GM18520 (cell line): ENCODE data around the gene ACSM6.
"Not testable (repeated sequence)": the region's sequence is repeated elsewhere in the genome, so short reads cannot be mapped to it uniquely, and the experiment has no call there.

Experiments used
- ATAC-seq: cut with Tn5 transposase; IDR thresholded peaks from one replicate; pipeline ENCODE4 v1.9.1; 2021; ENCODE audit not compliant: unreplicated experiment

ACSM6 gene

GRCh38 chr10:95193944-95194343 lies at the start of gene ACSM6:
Gene ACSM6, plus strand, starts transcription at chr10:95194238. Its CDS starts 248 bp downstream, at chr10:95194486.
- ATAC-seq, result no peak

- ATAC-seq, result no peak
Observed at GRCh38 chr10:95168694-95169093, 25.3 kb upstream of the ACSM6 start.

GRCh38 chr10:95169522-95169921 lies 24.5 kb upstream of the ACSM6 start:
- no peak for ATAC-seq

DNA sequence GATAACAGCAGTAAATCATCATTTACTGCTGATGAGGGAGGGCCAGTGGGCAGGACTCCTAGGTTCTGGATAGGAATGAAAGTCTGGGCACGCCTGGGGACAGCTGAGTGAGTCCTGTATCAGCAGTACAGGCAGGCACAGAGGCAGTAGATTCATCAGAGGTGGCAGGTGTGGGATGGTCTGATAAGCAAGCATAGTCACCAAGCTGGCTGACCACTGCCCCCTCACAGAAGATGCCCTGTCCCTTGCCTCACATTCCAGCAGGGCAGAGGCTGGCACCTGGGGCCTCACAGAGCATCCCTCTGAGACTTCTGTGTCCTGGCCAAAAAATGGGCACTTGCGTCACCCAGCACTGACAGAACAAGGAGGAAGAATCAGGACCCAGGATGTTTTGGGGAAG lies 23.2 kb upstream of the ACSM6 start:
- no peak for ATAC-seq

DNA sequence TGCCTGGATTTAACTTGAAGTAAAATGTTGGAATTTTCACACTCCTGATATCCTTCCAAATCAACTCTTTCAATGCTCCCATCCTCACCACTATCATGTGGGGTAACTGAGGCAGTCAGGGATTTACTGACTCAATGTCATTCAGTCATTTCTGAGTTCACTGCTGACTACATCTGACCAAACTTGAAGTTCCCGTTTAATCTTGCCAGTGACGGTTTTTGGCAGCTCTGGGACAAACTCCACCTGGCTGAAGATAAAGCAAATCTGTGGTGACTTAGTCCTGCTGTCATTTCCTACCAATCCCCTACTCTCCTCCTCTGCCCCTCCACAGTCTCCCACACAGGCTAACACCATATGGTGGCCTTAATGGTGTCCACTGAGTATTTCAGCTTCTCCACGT lies 22.7 kb upstream of the ACSM6 start:
- no peak for ATAC-seq

- no peak for ATAC-seq
Observed at GRCh38 chr10:95172851-95173250, 21.2 kb upstream of the ACSM6 start.

DNA sequence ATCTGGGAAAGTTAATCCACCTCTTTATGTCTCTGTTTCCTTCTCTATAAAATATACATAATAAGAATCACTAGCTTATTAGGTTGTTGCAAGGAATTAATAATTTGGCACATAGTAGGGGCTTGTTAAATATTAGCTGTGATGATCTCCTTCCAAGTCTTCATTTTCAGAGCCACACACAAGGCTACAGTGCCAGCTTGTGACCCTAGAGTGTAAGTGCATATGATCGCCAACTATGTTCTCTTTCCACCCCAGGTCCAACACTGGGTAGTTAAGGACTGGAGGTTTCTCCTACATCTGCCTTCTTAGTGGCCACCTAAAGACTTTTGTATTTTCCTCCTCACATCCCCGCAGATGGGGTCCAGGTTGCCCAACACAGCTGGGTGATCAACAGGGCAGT lies 17.9 kb upstream of the ACSM6 start:
- ATAC-seq, result no peak

DNA sequence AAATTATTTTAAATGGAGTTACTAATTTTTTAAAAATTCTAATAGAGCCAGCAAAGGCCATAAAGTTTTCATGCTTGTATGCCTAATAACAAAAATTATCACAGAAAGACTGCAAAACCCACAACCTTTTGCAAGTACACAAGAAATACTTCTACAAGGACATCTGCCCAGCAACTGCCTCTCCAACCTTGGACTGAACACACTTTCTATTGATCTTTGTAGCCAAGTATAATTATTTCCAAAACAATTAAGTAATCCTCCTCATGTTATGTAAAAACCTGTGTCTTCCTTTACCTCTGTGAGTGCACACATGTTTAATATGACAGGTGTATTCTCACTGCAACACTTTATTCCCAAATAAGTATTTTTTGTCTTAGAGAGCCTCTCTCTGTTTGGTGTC lies 16.6 kb upstream of the ACSM6 start:
- ATAC-seq, result no peak

DNA sequence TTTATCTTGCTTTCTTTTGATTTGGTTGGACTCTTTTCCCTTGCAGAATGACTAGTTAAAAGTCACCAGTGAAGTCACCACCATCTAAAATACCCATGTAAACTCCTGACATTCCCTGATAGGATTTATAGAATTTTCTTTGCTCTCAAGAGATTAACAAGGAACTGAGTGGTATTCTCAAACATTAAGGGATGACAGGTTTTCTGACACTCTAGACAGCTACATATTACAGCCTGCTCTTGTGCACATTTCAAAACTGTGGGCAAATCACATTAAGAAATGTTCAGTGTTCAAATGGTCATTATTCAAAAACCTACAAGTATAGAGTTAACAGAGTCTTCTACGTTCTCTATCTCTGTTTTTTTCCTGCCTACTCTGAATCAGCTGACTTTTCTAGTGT lies 15.8 kb upstream of the ACSM6 start:
- no peak for ATAC-seq

DNA sequence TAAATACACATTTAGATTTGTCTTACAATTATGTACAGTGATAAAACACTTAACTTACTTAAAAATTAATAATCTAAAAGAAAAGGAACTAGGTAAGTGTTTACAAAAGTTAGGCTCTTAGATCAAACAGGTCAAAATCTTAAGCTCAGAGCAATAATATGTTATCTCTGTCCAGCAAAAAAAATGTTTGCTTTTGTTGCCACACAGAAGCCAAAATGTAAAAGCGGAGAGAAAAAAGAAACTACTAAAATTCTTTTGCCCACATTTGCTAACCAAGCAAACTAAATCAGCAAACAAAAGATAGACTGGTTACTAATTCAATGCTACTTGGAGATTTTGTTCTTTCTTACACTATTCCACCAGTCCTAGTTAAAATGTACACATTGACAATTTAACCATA lies 15.2 kb upstream of the ACSM6 start:
- ATAC-seq, result no peak

DNA sequence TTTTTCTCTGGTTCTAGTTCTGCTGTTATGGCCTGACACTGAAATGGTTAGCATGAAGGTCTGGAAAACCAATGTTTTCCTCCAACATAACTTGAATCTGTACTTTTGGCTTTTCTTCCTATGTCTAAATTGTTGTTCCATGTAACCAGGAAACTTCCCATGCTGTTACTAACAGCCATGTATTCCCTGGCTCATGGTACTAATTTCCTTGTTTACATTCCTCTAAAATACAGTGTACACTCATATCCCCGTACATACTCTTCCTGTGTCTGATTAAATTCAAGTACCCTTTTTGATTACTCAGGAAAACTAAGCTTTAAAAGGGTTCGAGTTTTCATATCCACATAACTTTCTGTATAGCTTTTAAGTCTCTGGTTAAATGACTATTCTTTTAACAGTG lies 12.3 kb upstream of the ACSM6 start:
- no peak for ATAC-seq

- ATAC-seq, result peak; percentile 93
Observed at GRCh38 chr10:95183271-95184230, 10.5 kb upstream of the ACSM6 start.

DNA sequence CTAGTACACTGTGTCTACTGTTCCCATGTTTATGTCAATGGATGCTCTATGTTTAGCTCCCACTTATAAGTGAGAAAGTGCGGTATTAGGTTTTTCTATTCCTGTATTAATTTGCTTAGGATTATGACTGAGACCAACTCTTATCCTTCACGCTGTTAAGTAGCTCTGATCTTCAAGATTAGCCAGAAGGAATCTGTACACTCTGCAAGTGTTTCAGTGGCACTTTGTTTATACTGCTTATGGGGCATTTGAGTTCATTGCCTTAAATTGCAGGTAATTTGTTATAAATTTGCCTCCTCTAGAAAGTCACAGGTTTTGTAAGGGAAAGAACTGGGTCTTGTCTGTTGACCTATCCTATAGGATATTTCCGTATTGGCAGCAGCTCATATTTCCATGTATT lies 6.4 kb upstream of the ACSM6 start:
- ATAC-seq, result no peak

DNA sequence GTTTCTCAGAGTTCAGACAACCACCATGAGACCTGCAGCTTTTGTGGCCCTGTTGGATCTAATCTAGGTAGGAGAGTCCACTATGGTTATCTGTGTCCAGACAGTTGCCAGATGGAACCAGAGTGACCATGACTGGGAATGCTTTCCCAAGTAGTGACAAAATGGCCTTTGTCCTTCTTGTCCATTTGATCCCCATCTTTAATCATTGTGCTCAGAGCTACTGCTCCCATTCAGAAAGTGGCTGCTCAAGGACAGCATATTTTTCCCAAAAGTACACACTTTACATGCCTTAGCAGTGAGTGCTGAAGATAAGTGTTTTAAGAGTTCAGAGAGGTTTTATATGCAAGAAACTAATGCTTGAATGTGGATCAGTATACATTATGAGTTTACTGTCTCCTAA lies 5.4 kb upstream of the ACSM6 start:
- ATAC-seq, result no peak

DNA sequence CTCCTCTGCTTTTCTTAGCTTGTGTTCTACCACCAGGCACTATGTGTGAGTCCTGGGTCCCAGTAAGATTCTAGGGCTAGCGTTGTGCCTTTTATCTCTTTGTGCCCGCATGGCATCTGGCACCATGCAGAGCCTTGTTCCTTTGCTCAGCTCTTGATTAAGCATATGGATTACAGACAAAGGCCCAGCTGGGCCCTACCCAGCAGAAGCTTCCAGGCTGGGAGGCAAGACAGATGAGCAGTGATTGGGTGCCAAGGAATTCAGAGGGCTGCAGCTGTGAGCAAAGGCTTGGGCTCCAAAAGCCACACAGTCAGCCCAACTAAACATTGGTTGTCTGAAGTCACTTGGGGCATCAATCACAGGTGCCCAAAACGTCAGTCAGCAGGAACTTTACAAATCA lies 2.0 kb downstream of the ACSM6 start:
- ATAC-seq, result no peak

DNA sequence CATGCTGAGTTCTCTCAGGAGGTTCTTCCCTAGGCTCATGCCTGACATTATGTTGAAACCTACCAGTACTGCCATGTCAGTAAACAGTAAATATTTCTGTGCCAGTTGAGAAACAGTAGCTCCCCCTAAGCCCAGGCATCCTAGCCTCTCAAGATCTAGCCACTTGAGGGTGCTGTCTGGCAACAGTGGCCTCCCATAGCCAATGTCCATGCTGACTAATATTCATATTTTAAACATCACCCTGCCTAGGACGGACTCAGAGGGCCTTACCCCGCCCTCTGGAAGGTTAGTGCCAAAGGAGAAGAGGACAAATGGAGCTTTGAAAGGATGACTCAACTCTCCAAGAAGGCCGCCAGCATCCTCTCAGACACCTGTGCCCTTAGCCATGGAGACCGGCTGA lies 7.7 kb downstream of the ACSM6 start:
- ATAC-seq, result no peak

GRCh38 chr10:95202865-95203264 lies 8.8 kb downstream of the ACSM6 start:
- not testable (repeated sequence) for ATAC-seq

- no peak for ATAC-seq
Observed at GRCh38 chr10:95208702-95209391, 14.8 kb downstream of the ACSM6 start.

GRCh38 chr10:95209509-95210127 lies 15.6 kb downstream of the ACSM6 start:
- no peak for ATAC-seq

- no peak for ATAC-seq
Observed at GRCh38 chr10:95211606-95212279, 17.7 kb downstream of the ACSM6 start.

GRCh38 chr10:95214369-95214768 lies 20.3 kb downstream of the ACSM6 start:
- no peak for ATAC-seq
